Measurements from ENCODE around the gene ADARB1. TPM values are rescaled to one million over a fixed set of nuclear protein-coding genes. Genes with fewer than 3 reads are reported as not detected.

Gene ADARB1
- total RNA-seq, 1 experiment from 2014 or later: 14.6 TPM

GRCh38 chr21:45074048-45074817, at the start of gene ADARB1 (continued):
- TF ChIP-seq TEAD1 (CRISPR knock-in tag; IDR thresholded peaks at IDR 0.05) (peak; percentile 39; the same call in 1 of the 2 replicates), FOXP1 (CRISPR knock-in tag; IDR thresholded peaks at IDR 0.05; ENCODE audit: borderline replicate concordance) (peak; percentile 81), SP1 (CRISPR knock-in tag; conservative IDR thresholded peaks at IDR 0.05) (peak; percentile 70; the same call in 1 of the 2 replicates), ZNF423 (CRISPR knock-in tag; IDR thresholded peaks at IDR 0.05) (no peak)

- ChIA-PET CTCF (interaction anchor here (0.9 to 1.1 kb wide), 2 partner anchors 13 to 47 kb away, joined by 3 to 10 read pairs; no protein-coding TSS in a partner anchor), POLR2A (no interaction called here)
- Mint-ChIP-seq H3K27ac (peak overlapping the region; percentile 73; the same call in 1 of the 2 replicates), H3K36me3 (peaks cover 13% of the 10 kb centered on the region), H3K9me3 (peaks cover 20% of the 10 kb centered on the region), H3K27me3 (ENCODE audit: low read depth) (peaks cover 18% of the 10 kb centered on the region), H3K4me3 (no peak overlapping the region), H3K4me1 (peaks cover 24% of the 10 kb centered on the region)
- DNase-seq (ENCODE audit: low spot score) (no peak), ATAC-seq (no peak)
- no peak for TF ChIP-seq ZNF219 (CRISPR knock-in tag; IDR thresholded peaks at IDR 0.05; ENCODE audit: borderline replicate concordance)
- TF ChIP-seq SOX15 (CRISPR knock-in tag; IDR thresholded peaks at IDR 0.05): no peak
- no peak for TF ChIP-seq IRF1 (CRISPR knock-in tag; IDR thresholded peaks at IDR 0.05)
- no peak for TF ChIP-seq CDX4 (CRISPR knock-in tag; IDR thresholded peaks at IDR 0.05; ENCODE audit: borderline replicate concordance)
- no peak for TF ChIP-seq ZNF425 (CRISPR knock-in tag; conservative IDR thresholded peaks at IDR 0.05)
- no peak for TF ChIP-seq USF2 (CRISPR knock-in tag; IDR thresholded peaks at IDR 0.05)
- TF ChIP-seq FOXP4 (CRISPR knock-in tag; IDR thresholded peaks at IDR 0.05): no peak
- TF ChIP-seq JAZF1 (CRISPR knock-in tag; IDR thresholded peaks at IDR 0.05): no peak
Measured at GRCh38 chr21:45026066-45026745, 48.2 kb upstream of the ADARB1 start.

GRCh38 chr21:45026826-45027225, 47.6 kb upstream of the ADARB1 start:
- Mint-ChIP-seq H3K27me3 (ENCODE audit: low read depth) (peaks cover 17% of the 10 kb centered on the region), H3K4me3 (no peak overlapping the region), H3K36me3 (peaks cover 13% of the 10 kb centered on the region), H3K27ac (peak overlapping the region; percentile 66; the same call in 1 of the 2 replicates), H3K4me1 (peaks cover 30% of the 10 kb centered on the region), H3K9me3 (peaks cover 20% of the 10 kb centered on the region)
- ChIA-PET POLR2A (no interaction called here), CTCF (interaction anchor here (0.9 to 1.1 kb wide), 2 partner anchors 14 to 46 kb away, joined by 3 to 10 read pairs; no protein-coding TSS in a partner anchor)
- TF ChIP-seq ESRRA (CRISPR knock-in tag; IDR thresholded peaks at IDR 0.05; ENCODE audit: borderline replicate concordance): peak; percentile 67; the same call in 1 of the 2 replicates
- no peak for TF ChIP-seq ATF6 (CRISPR knock-in tag; IDR thresholded peaks at IDR 0.05)
- no peak for ATAC-seq
- DNase-seq (ENCODE audit: low spot score): no peak

Data from WTC11 (cell line).